H9 (cell line): ENCODE data around the gene MYO5B. TPM values are rescaled to one million over a fixed set of nuclear protein-coding genes. Genes with fewer than 3 reads are reported as not detected.

Source experiments
- DNase-seq: peaks from one replicate; pipeline ENCODE4 v3.0.0-alpha.2; 2017
- H2AFZ ChIP-seq: one replicate; pipeline ENCODE4 v1.6.1; 2013; ENCODE audit warnings: mild to moderate bottlenecking, low read length, control low read depth, moderate library complexity
- H2AK5ac ChIP-seq: 2 replicates; pipeline ENCODE4 v1.6.1; 2013; ENCODE audit warnings: low read length, control low read depth, mixed read lengths; ENCODE audit not compliant: insufficient read length
- H2BK120ac ChIP-seq: one replicate; pipeline ENCODE4 v1.6.1; 2013; ENCODE audit warnings: low read depth, mild to moderate bottlenecking, low read length, control low read depth, inconsistent platforms; ENCODE audit not compliant: poor library complexity, severe bottlenecking
- H2BK12ac ChIP-seq: 2 replicates; pipeline ENCODE4 v1.6.1; 2013; ENCODE audit warnings: low read length, control low read depth, mixed read lengths, low read depth; ENCODE audit not compliant: insufficient read length
- H2BK15ac ChIP-seq: 2 replicates; pipeline ENCODE4 v1.6.1; 2013; ENCODE audit warnings: low read depth, low read length, control low read depth
- H2BK20ac ChIP-seq: one replicate; pipeline ENCODE4 v1.6.1; 2013; ENCODE audit warnings: low read depth, mild to moderate bottlenecking, low read length, control low read depth, inconsistent platforms; ENCODE audit not compliant: poor library complexity, severe bottlenecking
- H2BK5ac ChIP-seq: 2 replicates; pipeline ENCODE4 v1.6.1; 2013; ENCODE audit warnings: low read length, control low read depth, mixed read lengths; ENCODE audit not compliant: insufficient read length
- H3K14ac ChIP-seq: 2 replicates; pipeline ENCODE4 v1.6.1; 2013; ENCODE audit warnings: low read length, control low read depth; ENCODE audit not compliant: insufficient read depth
- H3K18ac ChIP-seq: 2 replicates; pipeline ENCODE4 v1.6.1; 2013; ENCODE audit warnings: low read depth, mild to moderate bottlenecking, mixed read lengths, low read length, control low read depth; ENCODE audit not compliant: insufficient read length
- H3K23ac ChIP-seq: 2 replicates; pipeline ENCODE4 v1.6.1; 2013; ENCODE audit warnings: low read length, control low read depth, mixed read lengths, low read depth; ENCODE audit not compliant: insufficient read length
- H3K23me2 ChIP-seq: 2 replicates; pipeline ENCODE4 v1.6.1; 2013; ENCODE audit warnings: low read depth, mild to moderate bottlenecking, mixed read lengths, low read length, control low read depth; ENCODE audit not compliant: insufficient read length, poor library complexity, severe bottlenecking
- H3K27ac ChIP-seq: 2 replicates; pipeline ENCODE4 v1.5.1; 2013; ENCODE audit warnings: low read length, control low read depth, mixed read lengths, low read depth; ENCODE audit not compliant: insufficient read length
- H3K27me3 ChIP-seq: 2 replicates; pipeline ENCODE4 v1.6.1; 2013; ENCODE audit warnings: low read length, control low read depth, inconsistent platforms; ENCODE audit not compliant: insufficient read depth
- H3K4ac ChIP-seq: 2 replicates; pipeline ENCODE4 v1.6.1; 2013; ENCODE audit warnings: low read depth, mild to moderate bottlenecking, control low read depth, inconsistent platforms, low read length, moderate library complexity
- H3K4me1 ChIP-seq: 2 replicates; pipeline ENCODE4 v1.6.1; 2013; ENCODE audit warnings: low read length, control low read depth, inconsistent platforms; ENCODE audit not compliant: insufficient read depth
- H3K4me2 ChIP-seq: 2 replicates; pipeline ENCODE4 v1.6.1; 2013; ENCODE audit warnings: low read length, control low read depth, mixed read lengths; ENCODE audit not compliant: insufficient read length, insufficient read depth
- H3K56ac ChIP-seq: 2 replicates; pipeline ENCODE4 v1.6.1; 2013; ENCODE audit warnings: low read depth, mild to moderate bottlenecking, mixed read lengths, low read length, control low read depth; ENCODE audit not compliant: insufficient read length
- H3K79me1 ChIP-seq: 2 replicates; pipeline ENCODE4 v1.6.1; 2013; ENCODE audit warnings: low read depth, mild to moderate bottlenecking, moderate library complexity, low read length, control low read depth, inconsistent platforms; ENCODE audit not compliant: insufficient read depth, poor library complexity, severe bottlenecking
- H3K79me2 ChIP-seq: 2 replicates; pipeline ENCODE4 v1.6.1; 2013; ENCODE audit warnings: low read length, control low read depth, inconsistent platforms; ENCODE audit not compliant: insufficient read depth
- H3K9ac ChIP-seq: 2 replicates; pipeline ENCODE4 v1.6.1; 2013; ENCODE audit warnings: low read length, control low read depth, mixed read lengths; ENCODE audit not compliant: insufficient read length; ENCODE audit errors: extremely low read depth
- H3K9me3 ChIP-seq: one replicate; pipeline ENCODE4 v1.6.1; 2013; ENCODE audit warnings: low read depth, low read length, inconsistent platforms; ENCODE audit not compliant: control insufficient read depth
- H3T11ph ChIP-seq: one replicate; pipeline ENCODE4 v1.6.1; 2013; ENCODE audit warnings: mild to moderate bottlenecking, low read length, control low read depth, inconsistent platforms
- H4K20me1 ChIP-seq: one replicate; pipeline ENCODE4 v1.6.1; 2013; ENCODE audit not compliant: control insufficient read depth, insufficient read length, insufficient read depth
- H4K5ac ChIP-seq: 2 replicates; pipeline ENCODE4 v1.6.1; 2013; ENCODE audit warnings: low read depth, mild to moderate bottlenecking, mixed read lengths, low read length, control low read depth; ENCODE audit not compliant: insufficient read length
- H4K8ac ChIP-seq: replicated peaks from 2 replicates; pipeline ENCODE4 v1.6.1; 2013; ENCODE audit warnings: low read length, control low read depth, mixed read lengths, low read depth; ENCODE audit not compliant: insufficient read length
- H4K91ac ChIP-seq: 2 replicates; pipeline ENCODE4 v1.6.1; 2013; ENCODE audit warnings: low read depth, mild to moderate bottlenecking, moderate library complexity, mixed read lengths, low read length, control low read depth; ENCODE audit not compliant: insufficient read length
- H3K27ac Mint-ChIP-seq, 3 experiments: 2 replicates in 2 of 3; 3 replicates in 1 of 3; pipeline ENCODE4 v1.8.0; 2020 to 2021; ENCODE audit warnings: mixed read lengths in 3 of 3, mild to moderate bottlenecking in 1 of 3, moderate library complexity in 1 of 3
- H3K27me3 Mint-ChIP-seq: 2 replicates; pipeline ENCODE4 v1.8.0; 2021; ENCODE audit warnings: low read depth, mild to moderate bottlenecking, moderate library complexity, mixed read lengths
- H3K36me3 Mint-ChIP-seq, 3 experiments: 2 replicates in 2 of 3; 3 replicates in 1 of 3; pipeline ENCODE4 v1.8.0; 2020 to 2021; ENCODE audit warnings: low read depth in 3 of 3, mixed read lengths in 3 of 3; ENCODE audit not compliant: insufficient read depth in 1 of 3
- H3K4me1 Mint-ChIP-seq, 2 experiments: 2 replicates each; pipeline ENCODE4 v1.8.0; 2020; ENCODE audit warnings: mixed read lengths in 2 of 2
- H3K4me3 Mint-ChIP-seq, 2 experiments: 2 replicates in 1 of 2; 3 replicates in 1 of 2; pipeline ENCODE4 v1.8.0; 2020 to 2021; ENCODE audit warnings: mild to moderate bottlenecking in 2 of 2, mixed read lengths in 2 of 2, moderate library complexity in 1 of 2
- H3K9me3 Mint-ChIP-seq, 2 experiments: 2 replicates in 1 of 2; 3 replicates in 1 of 2; pipeline ENCODE4 v1.8.0; 2020; ENCODE audit warnings: mild to moderate bottlenecking in 2 of 2, mixed read lengths in 2 of 2, moderate library complexity in 1 of 2
- CTCF ChIP-seq: fragments of 200-600 bp; sonication (generic); conservative IDR thresholded peaks from 3 replicates; pipeline ENCODE4 v1.8.0; 2021; ENCODE audit warnings: antibody characterized with exemption, mild to moderate bottlenecking
- WGBS: extraction: QIAGEN DNeasy Blood & Tissue Kit; methylation state at CpG from one replicate; pipeline ENCODE4 v1.1.7; 2013; ENCODE audit warnings: missing lambda C conversion rate, low lambda C conversion rate, mixed read lengths; ENCODE audit not compliant: insufficient read length; ENCODE audit errors: extremely low coverage; 5-methylcytosine and 5-hydroxymethylcytosine counted together
- total RNA-seq: library from RNA; stranded (reverse); gene quantifications from 2 replicates; pipeline ENCODE4 v1.2.1, GENCODE V29; 2021

The MYO5B gene
- total RNA-seq, 1 experiment from 2014 or later, result 9.3 TPM

- Histone ChIP-seq H2BK12ac (no peak overlapping the region), H3K14ac (no peak overlapping the region), H4K91ac (no peak overlapping the region), H3K27ac (no peak overlapping the region), H3K18ac (no peak overlapping the region), H3K4ac (no peak overlapping the region), H4K5ac (no peak overlapping the region), H3K9me3 (no peaks in the 10 kb centered on the region), H3K79me2 (no peaks in the 10 kb centered on the region), H3K27me3 (no peaks in the 10 kb centered on the region), H3K79me1 (no peaks in the 10 kb centered on the region), H3K9ac (no peak overlapping the region), H2BK5ac (no peak overlapping the region), H4K8ac (no peak overlapping the region), H2BK15ac (no peak overlapping the region), H3K23ac (no peak overlapping the region), H3T11ph (no peak overlapping the region), H3K56ac (no peak overlapping the region), H2AFZ (no peak overlapping the region), H2AK5ac (no peak overlapping the region), H3K4me1 (no peaks in the 10 kb centered on the region), H3K4me2 (no peak overlapping the region), H4K20me1 (no peaks in the 10 kb centered on the region), H3K23me2 (no peaks in the 10 kb centered on the region), H2BK20ac (no peak overlapping the region), H2BK120ac (no peak overlapping the region)
- no CpG with 5 or more reads among the region's 6 CpGs for WGBS
- Mint-ChIP-seq H3K4me3 (no peak overlapping the region), H3K27ac (no peak overlapping the region), H3K36me3 (peaks cover 8 to 14% (median 12%) of the 10 kb centered on the region in 3 experiments), H3K27me3 (no peaks in the 10 kb centered on the region; the same call in 1 of the 2 replicates), H3K9me3 (peaks cover 7 to 14% of the 10 kb centered on the region in 2 experiments; a peak in 4 of 5 replicates), H3K4me1 (peaks cover 0 to 5% of the 10 kb centered on the region in 2 experiments; a peak in 2 of 4 replicates)
- DNase-seq, result no peak
- no peak for TF ChIP-seq CTCF
Measured at GRCh38 chr18:49920731-49921130, 274.2 kb downstream of the MYO5B start.
